ENCODE measurements around the gene GRHPR. TPM values are rescaled to one million over a fixed set of nuclear protein-coding genes. Genes with fewer than 3 reads are reported as not detected.

The GRHPR gene
- total and polyA plus RNA-seq, 2 of the 4 experiments (the other 2 are of a cell fraction) = 182 to 191 TPM

GRCh38 chr9:37471942-37472684, 49.6 kb downstream of the GRHPR start:
- Histone ChIP-seq H4K8ac (ENCODE audit: low read depth in 2 of 2, low read length in 2 of 2) (peak overlapping the region; percentile 76 to 87), H4K20me1 (ENCODE audit: insufficient read depth, low read length) (no peaks in the 10 kb centered on the region), H3K27me3 (ENCODE audit: control insufficient read depth, insufficient read depth, low read length) (no peaks in the 10 kb centered on the region; the same call in 1 of the 2 replicates), H3K27ac (ENCODE audit: insufficient read depth, low read length) (peak overlapping the region; percentile 90), H3K36me3 (ENCODE audit: control insufficient read depth, insufficient read depth, low read length) (no peaks in the 10 kb centered on the region), H3K23ac (ENCODE audit: low read depth, low read length) (peak overlapping the region; percentile 97), H3K18ac (ENCODE audit: low read depth, low read length) (peak overlapping the region; percentile 79), H3K14ac (replicated peaks; ENCODE audit: low read depth, low read length) (peak overlapping the region; percentile 99), H3K4ac (ENCODE audit: low read depth, low read length) (peak overlapping the region; percentile 98), H3K9me1 (ENCODE audit: insufficient read depth, low read length) (peaks cover 3% of the 10 kb centered on the region), H4K5ac (ENCODE audit: low read depth, low read length) (peak overlapping the region; percentile 57), H2BK20ac (ENCODE audit: low read depth, low read length) (peak overlapping the region; percentile 91), H3K4me3 (ENCODE audit: insufficient read depth, low read depth, low read length) (peak overlapping the region; percentile 43), H2BK15ac (ENCODE audit: low read depth, low read length) (peak overlapping the region; percentile 20; the same call in 1 of the 3 replicates), H3K4me1 (ENCODE audit: control insufficient read depth, insufficient read depth, low read length) (peaks cover 5% of the 10 kb centered on the region), H3K4me2 (ENCODE audit: low read depth, low read length) (peak overlapping the region; percentile 79), H3K56ac (ENCODE audit: extremely low read depth, insufficient read depth, low read length) (peak overlapping the region; percentile 98), H2AFZ (replicated peaks; ENCODE audit: low read length, poor library complexity) (peak overlapping the region; percentile 27), H2BK120ac (ENCODE audit: low read depth, low read length) (peak overlapping the region; percentile 96), H2BK5ac (ENCODE audit: low read depth, low read length, poor library complexity, severe bottlenecking) (peak overlapping the region; percentile 99), H2AK9ac (replicated peaks; ENCODE audit: low read depth, low read length, poor library complexity) (peak overlapping the region; percentile 57), H4K91ac (ENCODE audit: insufficient read depth, low read depth, low read length) (peak overlapping the region; percentile 93), H3K79me1 (ENCODE audit: low read depth in 1 of 2, low read length in 2 of 2) (no peaks in the 10 kb centered on the region), H2AK5ac (ENCODE audit: low read depth, low read length) (peak overlapping the region; percentile 93), H3K9ac (ENCODE audit: low read depth, low read length) (peak overlapping the region; percentile 91), H3K9me3 (ENCODE audit: control insufficient read depth, insufficient read depth, low read length) (no peaks in the 10 kb centered on the region; the same call in 1 of the 2 replicates)
- TF ChIP-seq MAFK (IDR thresholded peaks at IDR 0.05; ENCODE audit: low read depth, low read length) (0 out of 2 replicates have a peak, but pooled peaks have one; percentile 41), NFE2L2 (IDR thresholded peaks at IDR 0.05; ENCODE audit: low read depth, low read length) (peak; percentile 58; the same call in 1 of the 2 replicates), MXI1 (IDR thresholded peaks at IDR 0.05; ENCODE audit: borderline replicate concordance, low read depth, low read length) (no peak), CEBPB (IDR thresholded peaks at IDR 0.05; ENCODE audit: low read depth, low read length) (peak; percentile 11; the same call in 1 of the 2 replicates), CHD1 (IDR thresholded peaks at IDR 0.05; ENCODE audit: low read depth, low read length) (no peak), MAZ (IDR thresholded peaks at IDR 0.05; ENCODE audit: borderline replicate concordance, low read depth, low read length) (no peak), RFX5 (IDR thresholded peaks at IDR 0.05; ENCODE audit: low read depth, low read length) (no peak), ELK1 (IDR thresholded peaks at IDR 0.05; ENCODE audit: borderline replicate concordance, low read depth, low read length) (no peak), POLR2A (IDR thresholded peaks at IDR 0.05; ENCODE audit: low read depth, low read length) (no peak), CTCF (conservative IDR thresholded peaks at IDR 0.05; ENCODE audit: low read depth, low read length) (no peak), RAD21 (IDR thresholded peaks at IDR 0.05; ENCODE audit: low read length) (no peak), FOS (IDR thresholded peaks at IDR 0.05; ENCODE audit: low read depth, low read length) (no peak), RCOR1 (IDR thresholded peaks at IDR 0.05; ENCODE audit: insufficient replicate concordance, low read length) (no peak), SMC3 (IDR thresholded peaks at IDR 0.05; ENCODE audit: low read depth, low read length) (no peak)
- 33% methylated on average over 3 of the region's 7 CpGs; no CpG with 5 or more reads in 1 of the 2 experiments for whole genome bisulfite sequencing, 2 experiments (ENCODE audit: extremely low coverage in 2 of 2, insufficient read length in 1 of 2)
- POLR2A ChIA-PET (ENCODE audit: unreplicated experiment) = no interaction called here
- ATAC-seq (ENCODE audit: low read depth) (peak; percentile 96), DNase-seq (peak; percentile 95)
- BruUV-seq (replicated peaks) = no TSS peak
- CTCF ChIA-PET = no interaction called here
- in situ Hi-C loops (cut with MboI; ENCODE audit: low sequenced_read_pairs) = no loop called here
- dilution Hi-C loops (cut with HindIII; ENCODE audit: low sequenced_read_pairs, unreplicated experiment) = no loop called here
- intact Hi-C loops (cut with micrococcal nuclease) = no loop called here
